ENCODE measurements around the gene POU4F1.

POU4F1 gene

GRCh38 chr13:78576261-78576660 lies 27.1 kb downstream of the POU4F1 start:
- no peaks in the 10 kb centered on the region for H3K9me3 ChIP-seq (ENCODE audit: insufficient read depth, low read depth, low read length)
- no peaks in the 10 kb centered on the region for H3K4me1 ChIP-seq (ENCODE audit: insufficient read depth, low read length)
- no peak overlapping the region for H3K4me3 ChIP-seq (ENCODE audit: low read length)
- no peaks in the 10 kb centered on the region for H3K27me3 ChIP-seq (ENCODE audit: insufficient read depth, low read length)
- 91% methylated on average over 3 of the region's 4 CpGs for WGBS
- no peak overlapping the region for H3K27ac ChIP-seq (ENCODE audit: low read depth, low read length)
- no peak overlapping the region for H3K9ac ChIP-seq (ENCODE audit: low read depth, low read length)
- H3K36me3 ChIP-seq (ENCODE audit: insufficient read depth, low read length) = no peaks in the 10 kb centered on the region

- WGBS = 87% methylated on average over 4 of the region's 5 CpGs
- Histone ChIP-seq H3K36me3 (ENCODE audit: insufficient read depth, low read length) (no peaks in the 10 kb centered on the region), H3K4me3 (ENCODE audit: low read length) (no peak overlapping the region), H3K9me3 (ENCODE audit: insufficient read depth, low read depth, low read length) (no peaks in the 10 kb centered on the region), H3K27me3 (ENCODE audit: insufficient read depth, low read length) (no peaks in the 10 kb centered on the region), H3K4me1 (ENCODE audit: insufficient read depth, low read length) (no peaks in the 10 kb centered on the region), H3K27ac (ENCODE audit: low read depth, low read length) (no peak overlapping the region), H3K9ac (ENCODE audit: low read depth, low read length) (no peak overlapping the region)
These were observed 30.9 kb downstream of the POU4F1 start for GRCh38 chr13:78572459-78572858.

- no CpG with 5 or more reads among the region's 1 CpG for WGBS
- Histone ChIP-seq H3K4me3 (ENCODE audit: low read length) (no peak overlapping the region), H3K27ac (ENCODE audit: low read depth, low read length) (no peak overlapping the region), H3K9ac (ENCODE audit: low read depth, low read length) (no peak overlapping the region), H3K9me3 (ENCODE audit: insufficient read depth, low read depth, low read length) (no peaks in the 10 kb centered on the region), H3K27me3 (ENCODE audit: insufficient read depth, low read length) (no peaks in the 10 kb centered on the region), H3K36me3 (ENCODE audit: insufficient read depth, low read length) (no peaks in the 10 kb centered on the region), H3K4me1 (ENCODE audit: insufficient read depth, low read length) (no peaks in the 10 kb centered on the region)
These were observed 34.3 kb downstream of the POU4F1 start for GRCh38 chr13:78569029-78569428.

DNA sequence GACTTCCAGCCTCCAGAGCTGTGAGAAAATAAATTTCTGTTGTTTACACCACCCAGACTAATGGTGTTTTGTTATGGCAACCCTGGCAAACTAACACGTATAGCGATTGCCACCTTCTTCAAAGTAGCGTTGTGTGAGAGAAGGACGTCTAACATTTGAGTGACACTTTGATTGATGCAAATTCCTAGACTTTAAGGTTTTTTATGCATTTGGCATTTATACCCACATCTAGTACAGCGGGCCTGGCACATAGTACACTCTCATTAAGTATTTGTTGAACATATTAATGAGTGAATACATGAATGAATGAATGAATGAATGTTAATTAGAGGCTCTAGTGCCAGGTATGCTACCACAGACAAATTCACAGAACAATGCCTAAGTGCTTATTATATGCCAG lies 36.7 kb downstream of the POU4F1 start:
- no peaks in the 10 kb centered on the region for H3K9me3 ChIP-seq (ENCODE audit: insufficient read depth, low read depth, low read length)
- no peak overlapping the region for H3K9ac ChIP-seq (ENCODE audit: low read depth, low read length)
- H3K4me1 ChIP-seq (ENCODE audit: insufficient read depth, low read length) = no peaks in the 10 kb centered on the region
- H3K36me3 ChIP-seq (ENCODE audit: insufficient read depth, low read length) = no peaks in the 10 kb centered on the region
- no peak overlapping the region for H3K4me3 ChIP-seq (ENCODE audit: low read length)
- H3K27ac ChIP-seq (ENCODE audit: low read depth, low read length) = no peak overlapping the region
- no peaks in the 10 kb centered on the region for H3K27me3 ChIP-seq (ENCODE audit: insufficient read depth, low read length)
- whole genome bisulfite sequencing = 94% methylated on average over 4 of the region's 5 CpGs

DNA sequence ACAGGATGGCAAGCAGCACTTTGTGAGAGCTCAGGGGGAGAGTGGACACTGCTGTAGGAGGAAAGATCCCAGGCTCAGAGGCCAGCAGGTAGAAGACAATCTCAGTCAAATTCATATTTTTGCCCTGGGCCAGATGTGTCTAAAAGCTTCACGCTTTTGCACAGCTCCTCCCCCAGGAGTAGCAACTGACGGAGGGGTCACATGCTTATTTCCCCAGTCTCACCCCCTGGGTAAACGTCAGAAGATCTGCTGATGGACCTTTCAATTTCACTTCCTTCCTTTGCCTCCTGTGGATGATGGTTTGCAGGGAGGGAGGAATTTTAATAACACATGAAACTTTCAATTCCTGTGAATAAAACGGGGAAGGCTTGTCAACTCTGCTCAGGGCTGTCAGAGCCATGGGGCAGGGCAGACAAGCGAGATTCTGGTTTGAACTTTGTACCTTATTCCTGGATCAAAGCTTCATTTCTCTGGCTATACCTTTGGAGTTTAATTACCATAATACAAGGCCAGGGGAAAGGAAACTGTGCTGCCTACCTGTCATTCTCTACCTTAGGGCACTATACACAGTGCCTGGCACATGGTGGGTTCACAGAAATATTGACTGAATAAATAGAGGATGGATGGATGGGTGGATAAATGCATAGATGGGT lies 41.0 kb downstream of the POU4F1 start:
- no peaks in the 10 kb centered on the region for H3K36me3 ChIP-seq (ENCODE audit: insufficient read depth, low read length)
- 81% methylated on average over 5 of the region's 5 CpGs for WGBS
- no peaks in the 10 kb centered on the region for H3K27me3 ChIP-seq (ENCODE audit: insufficient read depth, low read length)
- H3K9me3 ChIP-seq (ENCODE audit: insufficient read depth, low read depth, low read length) = no peaks in the 10 kb centered on the region
- H3K4me1 ChIP-seq (ENCODE audit: insufficient read depth, low read length) = no peaks in the 10 kb centered on the region
- H3K9ac ChIP-seq (ENCODE audit: low read depth, low read length) = no peak overlapping the region
- no peak overlapping the region for H3K4me3 ChIP-seq (ENCODE audit: low read length)
- no peak overlapping the region for H3K27ac ChIP-seq (ENCODE audit: low read depth, low read length)

Data from HUES64 (cell line).